H9 (cell line): ENCODE data around the gene LRRC52. TPM values are rescaled to one million over a fixed set of nuclear protein-coding genes. Genes with fewer than 3 reads are reported as not detected.
A peak's percentile ranks its signal among the peaks of the same experiment; 100 is the strongest.

Source experiments
- DNase-seq: peaks from one replicate; pipeline ENCODE4 v3.0.0-alpha.2; 2017
- H2AFZ ChIP-seq: one replicate; pipeline ENCODE4 v1.6.1; 2013; ENCODE audit warnings: mild to moderate bottlenecking, low read length, control low read depth, moderate library complexity
- H2AK5ac ChIP-seq: 2 replicates; pipeline ENCODE4 v1.6.1; 2013; ENCODE audit warnings: low read length, control low read depth, mixed read lengths; ENCODE audit not compliant: insufficient read length
- H2BK120ac ChIP-seq: one replicate; pipeline ENCODE4 v1.6.1; 2013; ENCODE audit warnings: low read depth, mild to moderate bottlenecking, low read length, control low read depth, inconsistent platforms; ENCODE audit not compliant: poor library complexity, severe bottlenecking
- H2BK12ac ChIP-seq: 2 replicates; pipeline ENCODE4 v1.6.1; 2013; ENCODE audit warnings: low read length, control low read depth, mixed read lengths, low read depth; ENCODE audit not compliant: insufficient read length
- H2BK15ac ChIP-seq: 2 replicates; pipeline ENCODE4 v1.6.1; 2013; ENCODE audit warnings: low read depth, low read length, control low read depth
- H2BK20ac ChIP-seq: one replicate; pipeline ENCODE4 v1.6.1; 2013; ENCODE audit warnings: low read depth, mild to moderate bottlenecking, low read length, control low read depth, inconsistent platforms; ENCODE audit not compliant: poor library complexity, severe bottlenecking
- H2BK5ac ChIP-seq: 2 replicates; pipeline ENCODE4 v1.6.1; 2013; ENCODE audit warnings: low read length, control low read depth, mixed read lengths; ENCODE audit not compliant: insufficient read length
- H3K14ac ChIP-seq: 2 replicates; pipeline ENCODE4 v1.6.1; 2013; ENCODE audit warnings: low read length, control low read depth; ENCODE audit not compliant: insufficient read depth
- H3K18ac ChIP-seq: 2 replicates; pipeline ENCODE4 v1.6.1; 2013; ENCODE audit warnings: low read depth, mild to moderate bottlenecking, mixed read lengths, low read length, control low read depth; ENCODE audit not compliant: insufficient read length
- H3K23ac ChIP-seq: 2 replicates; pipeline ENCODE4 v1.6.1; 2013; ENCODE audit warnings: low read length, control low read depth, mixed read lengths, low read depth; ENCODE audit not compliant: insufficient read length
- H3K23me2 ChIP-seq: 2 replicates; pipeline ENCODE4 v1.6.1; 2013; ENCODE audit warnings: low read depth, mild to moderate bottlenecking, mixed read lengths, low read length, control low read depth; ENCODE audit not compliant: insufficient read length, poor library complexity, severe bottlenecking
- H3K27ac ChIP-seq: 2 replicates; pipeline ENCODE4 v1.5.1; 2013; ENCODE audit warnings: low read length, control low read depth, mixed read lengths, low read depth; ENCODE audit not compliant: insufficient read length
- H3K27me3 ChIP-seq: 2 replicates; pipeline ENCODE4 v1.6.1; 2013; ENCODE audit warnings: low read length, control low read depth, inconsistent platforms; ENCODE audit not compliant: insufficient read depth
- H3K4ac ChIP-seq: 2 replicates; pipeline ENCODE4 v1.6.1; 2013; ENCODE audit warnings: low read depth, mild to moderate bottlenecking, control low read depth, inconsistent platforms, low read length, moderate library complexity
- H3K4me1 ChIP-seq: 2 replicates; pipeline ENCODE4 v1.6.1; 2013; ENCODE audit warnings: low read length, control low read depth, inconsistent platforms; ENCODE audit not compliant: insufficient read depth
- H3K4me2 ChIP-seq: 2 replicates; pipeline ENCODE4 v1.6.1; 2013; ENCODE audit warnings: low read length, control low read depth, mixed read lengths; ENCODE audit not compliant: insufficient read length, insufficient read depth
- H3K56ac ChIP-seq: 2 replicates; pipeline ENCODE4 v1.6.1; 2013; ENCODE audit warnings: low read depth, mild to moderate bottlenecking, mixed read lengths, low read length, control low read depth; ENCODE audit not compliant: insufficient read length
- H3K79me1 ChIP-seq: 2 replicates; pipeline ENCODE4 v1.6.1; 2013; ENCODE audit warnings: low read depth, mild to moderate bottlenecking, moderate library complexity, low read length, control low read depth, inconsistent platforms; ENCODE audit not compliant: insufficient read depth, poor library complexity, severe bottlenecking
- H3K79me2 ChIP-seq: 2 replicates; pipeline ENCODE4 v1.6.1; 2013; ENCODE audit warnings: low read length, control low read depth, inconsistent platforms; ENCODE audit not compliant: insufficient read depth
- H3K9ac ChIP-seq: 2 replicates; pipeline ENCODE4 v1.6.1; 2013; ENCODE audit warnings: low read length, control low read depth, mixed read lengths; ENCODE audit not compliant: insufficient read length; ENCODE audit errors: extremely low read depth
- H3K9me3 ChIP-seq: one replicate; pipeline ENCODE4 v1.6.1; 2013; ENCODE audit warnings: low read depth, low read length, inconsistent platforms; ENCODE audit not compliant: control insufficient read depth
- H3T11ph ChIP-seq: one replicate; pipeline ENCODE4 v1.6.1; 2013; ENCODE audit warnings: mild to moderate bottlenecking, low read length, control low read depth, inconsistent platforms
- H4K20me1 ChIP-seq: one replicate; pipeline ENCODE4 v1.6.1; 2013; ENCODE audit not compliant: control insufficient read depth, insufficient read length, insufficient read depth
- H4K5ac ChIP-seq: 2 replicates; pipeline ENCODE4 v1.6.1; 2013; ENCODE audit warnings: low read depth, mild to moderate bottlenecking, mixed read lengths, low read length, control low read depth; ENCODE audit not compliant: insufficient read length
- H4K8ac ChIP-seq: replicated peaks from 2 replicates; pipeline ENCODE4 v1.6.1; 2013; ENCODE audit warnings: low read length, control low read depth, mixed read lengths, low read depth; ENCODE audit not compliant: insufficient read length
- H4K91ac ChIP-seq: 2 replicates; pipeline ENCODE4 v1.6.1; 2013; ENCODE audit warnings: low read depth, mild to moderate bottlenecking, moderate library complexity, mixed read lengths, low read length, control low read depth; ENCODE audit not compliant: insufficient read length
- H3K27ac Mint-ChIP-seq, 3 experiments: 2 replicates in 2 of 3; 3 replicates in 1 of 3; pipeline ENCODE4 v1.8.0; 2020 to 2021; ENCODE audit warnings: mixed read lengths in 3 of 3, mild to moderate bottlenecking in 1 of 3, moderate library complexity in 1 of 3
- H3K27me3 Mint-ChIP-seq: 2 replicates; pipeline ENCODE4 v1.8.0; 2021; ENCODE audit warnings: low read depth, mild to moderate bottlenecking, moderate library complexity, mixed read lengths
- H3K36me3 Mint-ChIP-seq, 3 experiments: 2 replicates in 2 of 3; 3 replicates in 1 of 3; pipeline ENCODE4 v1.8.0; 2020 to 2021; ENCODE audit warnings: low read depth in 3 of 3, mixed read lengths in 3 of 3; ENCODE audit not compliant: insufficient read depth in 1 of 3
- H3K4me1 Mint-ChIP-seq, 2 experiments: 2 replicates each; pipeline ENCODE4 v1.8.0; 2020; ENCODE audit warnings: mixed read lengths in 2 of 2
- H3K4me3 Mint-ChIP-seq, 2 experiments: 2 replicates in 1 of 2; 3 replicates in 1 of 2; pipeline ENCODE4 v1.8.0; 2020 to 2021; ENCODE audit warnings: mild to moderate bottlenecking in 2 of 2, mixed read lengths in 2 of 2, moderate library complexity in 1 of 2
- H3K9me3 Mint-ChIP-seq, 2 experiments: 2 replicates in 1 of 2; 3 replicates in 1 of 2; pipeline ENCODE4 v1.8.0; 2020; ENCODE audit warnings: mild to moderate bottlenecking in 2 of 2, mixed read lengths in 2 of 2, moderate library complexity in 1 of 2
- WGBS: extraction: QIAGEN DNeasy Blood & Tissue Kit; methylation state at CpG from one replicate; pipeline ENCODE4 v1.1.7; 2013; ENCODE audit warnings: missing lambda C conversion rate, low lambda C conversion rate, mixed read lengths; ENCODE audit not compliant: insufficient read length; ENCODE audit errors: extremely low coverage; 5-methylcytosine and 5-hydroxymethylcytosine counted together
- total RNA-seq: library from RNA; stranded (reverse); gene quantifications from 2 replicates; pipeline ENCODE4 v1.2.1, GENCODE V29; 2021
- TF ChIP-seq, protein P1 (sequence below): fragments of 200-600 bp; sonication (generic); conservative IDR thresholded peaks from 3 replicates; pipeline ENCODE4 v1.8.0; 2021; ENCODE audit warnings: antibody characterized with exemption, mild to moderate bottlenecking

Gene LRRC52
- total RNA-seq, 1 experiment from 2014 or later = not detected

GRCh38 chr1:165542015-165542631 is 1.7 kb upstream of the LRRC52 start:
- H3K56ac ChIP-seq = no peak overlapping the region
- H3K9me3 ChIP-seq = no peaks in the 10 kb centered on the region
- Mint-ChIP-seq H3K4me1 (peaks cover 20 to 22% of the 10 kb centered on the region in 2 experiments), H3K27ac (peak overlapping the region in 1 of 3 experiments; percentile 32; a peak in 2 of 7 replicates), H3K27me3 (peaks cover 32% of the 10 kb centered on the region), H3K36me3 (no peaks in the 10 kb centered on the region), H3K9me3 (no peaks in the 10 kb centered on the region), H3K4me3 (no peak overlapping the region)
- no peak overlapping the region for H2BK120ac ChIP-seq
- no peaks in the 10 kb centered on the region for H3K23me2 ChIP-seq
- no peak overlapping the region for H2BK12ac ChIP-seq
- H4K20me1 ChIP-seq = no peaks in the 10 kb centered on the region
- H3K79me1 ChIP-seq = no peaks in the 10 kb centered on the region
- H2AFZ ChIP-seq = no peak overlapping the region
- no peak overlapping the region for H3K9ac ChIP-seq
- H3K27ac ChIP-seq = no peak overlapping the region
- H3K4me2 ChIP-seq = no peak overlapping the region
- H4K5ac ChIP-seq = no peak overlapping the region
- TF ChIP-seq, protein P1, sequence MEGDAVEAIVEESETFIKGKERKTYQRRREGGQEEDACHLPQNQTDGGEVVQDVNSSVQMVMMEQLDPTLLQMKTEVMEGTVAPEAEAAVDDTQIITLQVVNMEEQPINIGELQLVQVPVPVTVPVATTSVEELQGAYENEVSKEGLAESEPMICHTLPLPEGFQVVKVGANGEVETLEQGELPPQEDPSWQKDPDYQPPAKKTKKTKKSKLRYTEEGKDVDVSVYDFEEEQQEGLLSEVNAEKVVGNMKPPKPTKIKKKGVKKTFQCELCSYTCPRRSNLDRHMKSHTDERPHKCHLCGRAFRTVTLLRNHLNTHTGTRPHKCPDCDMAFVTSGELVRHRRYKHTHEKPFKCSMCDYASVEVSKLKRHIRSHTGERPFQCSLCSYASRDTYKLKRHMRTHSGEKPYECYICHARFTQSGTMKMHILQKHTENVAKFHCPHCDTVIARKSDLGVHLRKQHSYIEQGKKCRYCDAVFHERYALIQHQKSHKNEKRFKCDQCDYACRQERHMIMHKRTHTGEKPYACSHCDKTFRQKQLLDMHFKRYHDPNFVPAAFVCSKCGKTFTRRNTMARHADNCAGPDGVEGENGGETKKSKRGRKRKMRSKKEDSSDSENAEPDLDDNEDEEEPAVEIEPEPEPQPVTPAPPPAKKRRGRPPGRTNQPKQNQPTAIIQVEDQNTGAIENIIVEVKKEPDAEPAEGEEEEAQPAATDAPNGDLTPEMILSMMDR = no peak
- H4K8ac ChIP-seq = no peak overlapping the region
- no peak overlapping the region for H2AK5ac ChIP-seq
- no peak overlapping the region for H3K14ac ChIP-seq
- H3K4me1 ChIP-seq = 0 out of 2 replicates have a peak, but pooled peaks cover 2% of the 10 kb centered on the region
- no peak for DNase-seq
- H3T11ph ChIP-seq = no peak overlapping the region
- H2BK5ac ChIP-seq = no peak overlapping the region
- no peak overlapping the region for H3K4ac ChIP-seq
- no CpG with 5 or more reads among the region's 6 CpGs for WGBS
- H3K23ac ChIP-seq = no peak overlapping the region
- H2BK20ac ChIP-seq = no peak overlapping the region
- no peak overlapping the region for H2BK15ac ChIP-seq
- H3K18ac ChIP-seq = no peak overlapping the region
- H3K79me2 ChIP-seq = no peaks in the 10 kb centered on the region
- no peaks in the 10 kb centered on the region; the same call in 1 of the 2 replicates for H3K27me3 ChIP-seq
- no peak overlapping the region for H4K91ac ChIP-seq
